Lung (tissue), 12 donors: ENCODE results near the gene TMEM108. TPM values are rescaled to one million over a fixed set of nuclear protein-coding genes. Genes with fewer than 3 reads are reported as not detected.

ENCODE experiments used
- ATAC-seq: fragments of 200-7000 bp; cut with Tn5 transposase; one replicate; pipeline ENCODE4 v1.9.1; 2020; ENCODE audit warnings: moderate number of reproducible peaks; ENCODE audit not compliant: insufficient read depth, low FRiP score
- DNase-seq, 3 donors: peaks; one replicate each; pipeline ENCODE4 v3.0.0-alpha.2; 2013 to 2017
- H3K27ac ChIP-seq, 2 donors: one replicate each; pipeline ENCODE4 v1.5.1; 2013; ENCODE audit warnings: mild to moderate bottlenecking in 2 of 2, moderate library complexity in 2 of 2, control low read depth in 1 of 2, inconsistent platforms in 1 of 2, low read depth in 1 of 2, low read length in 1 of 2
- H3K27me3 ChIP-seq, 3 donors: one replicate each; pipeline ENCODE4 v1.5.1; 2013; ENCODE audit warnings: low read length in 2 of 3; ENCODE audit not compliant: control insufficient read depth in 3 of 3, insufficient read depth in 3 of 3
- H3K36me3 ChIP-seq, 4 donors: one replicate each; pipeline ENCODE4 v1.5.1; 2013; ENCODE audit warnings: low read length in 4 of 4, mild to moderate bottlenecking in 1 of 4, moderate library complexity in 1 of 4; ENCODE audit not compliant: control insufficient read depth in 4 of 4, insufficient read depth in 4 of 4
- H3K4me1 ChIP-seq, 5 donors: one replicate each; pipeline ENCODE4 v1.5.1; 2013; ENCODE audit warnings: low read length in 5 of 5, mild to moderate bottlenecking in 2 of 5, moderate library complexity in 1 of 5; ENCODE audit not compliant: control insufficient read depth in 5 of 5, insufficient read depth in 5 of 5
- H3K4me3 ChIP-seq: one replicate; pipeline ENCODE4 v1.5.1; 2013; ENCODE audit warnings: mild to moderate bottlenecking, control low read depth, moderate library complexity
- H3K9ac ChIP-seq, 2 donors: one replicate each; pipeline ENCODE4 v1.5.1; 2013; ENCODE audit warnings: low read length in 2 of 2, control low read depth in 1 of 2; ENCODE audit not compliant: insufficient read depth in 1 of 2
- H3K9me3 ChIP-seq, 4 donors: one replicate each; pipeline ENCODE4 v1.5.1; 2013; ENCODE audit warnings: low read length in 3 of 4, mild to moderate bottlenecking in 1 of 4, moderate library complexity in 1 of 4; ENCODE audit not compliant: control insufficient read depth in 4 of 4, insufficient read depth in 3 of 4
- CTCF ChIP-seq: IDR thresholded peaks from 2 replicates; pipeline ENCODE4 v1.5.1; 2012; ENCODE audit warnings: mild to moderate bottlenecking; ENCODE audit errors: control extremely low read depth, extremely low read depth
- WGBS, 2 donors: extraction: QIAGEN DNeasy Blood & Tissue Kit; methylation state at CpG; one replicate each; pipeline ENCODE4 v1.1.7; 2013; 5-methylcytosine and 5-hydroxymethylcytosine counted together
- polyA plus RNA-seq, 2 donors: library from polyadenylated mRNA; stranded (reverse); fragments of 200-250 nt; gene quantifications; one replicate each; pipeline ENCODE4 v1.2.1, GENCODE V29; 2013
- total RNA-seq, 2 donors: library from RNA; depleted of rRNA in 1 of 2; stranded (reverse); fragments of >200 nt in 1 of 2; gene quantifications; one replicate each; pipeline ENCODE4 v1.2.1, GENCODE V29; 2014 to 2021
- donor health status: control.
- donor health status: control.
- donor health status: Bipolar disorder and iron deficiency.
- donor health status: healthy.
- donor health status: DM: yes; HTN: yes; CAD: no.

TMEM108 gene
- total and polyA plus RNA-seq, 4 donors: 3.0 to 16.9 (median 7.6) TPM

- H3K27ac ChIP-seq: no peak overlapping the region
- H3K9ac ChIP-seq: no peak overlapping the region
- H3K9me3 ChIP-seq: no peaks in the 10 kb centered on the region
- ATAC-seq (no peak), DNase-seq (no peak)
- H3K4me1 ChIP-seq: peaks cover 0 to 3% (median 0%) of the 10 kb centered on the region in 5 donors
- WGBS, 2 donors: 93 to 96% methylated on average over 2 of the region's 2 CpGs
- TF ChIP-seq CTCF: no peak
- H3K4me3 ChIP-seq: no peak overlapping the region
- H3K36me3 ChIP-seq: peaks cover 0 to 2% (median 0%) of the 10 kb centered on the region in 4 donors
- H3K27me3 ChIP-seq: no peaks in the 10 kb centered on the region
Observed at GRCh38 chr3:133136114-133137041, 98.2 kb downstream of the TMEM108 start.

GRCh38 chr3:133137042-133137996, 99.1 kb downstream of the TMEM108 start:
- WGBS, 2 donors: 85 to 88% methylated on average over 12 of the region's 12 CpGs
- TF ChIP-seq CTCF: no peak
- no peak for ATAC-seq

GRCh38 chr3:133138017-133138416, 99.8 kb downstream of the TMEM108 start:
- 69 to 86% methylated on average over 1 of the region's 1 CpG for WGBS, 2 donors
- Histone ChIP-seq H3K36me3 (peaks cover 0 to 2% (median 0%) of the 10 kb centered on the region in 4 donors), H3K27me3 (no peaks in the 10 kb centered on the region), H3K4me3 (no peak overlapping the region), H3K27ac (no peak overlapping the region), H3K4me1 (peaks cover 0 to 3% (median 0%) of the 10 kb centered on the region in 5 donors), H3K9me3 (no peaks in the 10 kb centered on the region), H3K9ac (no peak overlapping the region)
- DNase-seq: no peak
- TF ChIP-seq CTCF: no peak
- no peak for ATAC-seq

More at GRCh38 chr3:133137042-133137996, 99.1 kb downstream of the TMEM108 start:
- Histone ChIP-seq H3K36me3 (peaks cover 0 to 2% (median 0%) of the 10 kb centered on the region in 4 donors), H3K9ac (no peak overlapping the region), H3K9me3 (no peaks in the 10 kb centered on the region), H3K27me3 (no peaks in the 10 kb centered on the region), H3K27ac (no peak overlapping the region), H3K4me1 (peaks cover 0 to 3% (median 0%) of the 10 kb centered on the region in 5 donors), H3K4me3 (no peak overlapping the region)
- no peak for DNase-seq
